ENCODE data around the gene FGF12. TPM values are rescaled to one million over a fixed set of nuclear protein-coding genes. Genes with fewer than 3 reads are reported as not detected.

Gene FGF12
- total and polyA plus RNA-seq, 11 donors, result 21.8 to 420 (median 265) TPM

GRCh38 chr3:192339214-192339613 lies 388.1 kb downstream of the FGF12 start:
- ATAC-seq, result peak in 1 of 4 donors; percentile 31

GRCh38 chr3:192336286-192336685 lies 391.1 kb downstream of the FGF12 start:
- TF ChIP-seq CTCF (IDR thresholded peaks at IDR 0.05) (peak in 2 of 12 donors; percentile 8 to 12), POLR2A (IDR thresholded peaks at IDR 0.05) (no peak)
- 71 to 84% (median 79%) methylated on average over 5 of the region's 5 CpGs for WGBS, 4 donors
- no peak for ATAC-seq

More at GRCh38 chr3:192339214-192339613, 388.1 kb downstream of the FGF12 start:
- intact Hi-C loops (cut with DNase I), result loop anchor here in 1 of 10 donors (10.0 kb wide), 1 partner anchor 194 kb away; no protein-coding TSS in a partner anchor
- Histone ChIP-seq H3K27ac (no peak overlapping the region), H3K4me3 (no peak overlapping the region), H3K27me3 (no peaks in the 10 kb centered on the region), H3K4me1 (peaks cover 0 to 12% (median 3%) of the 10 kb centered on the region in 12 donors), H3K36me3 (no peaks in the 10 kb centered on the region), H3K9me3 (no peaks in the 10 kb centered on the region)
- 27 to 43% (median 35%) methylated on average over 2 of the region's 2 CpGs for WGBS, 4 donors
- TF ChIP-seq POLR2A (IDR thresholded peaks at IDR 0.05) (no peak), CTCF (IDR thresholded peaks at IDR 0.05) (no peak)
- DNase-seq, result no peak

GRCh38 chr3:192332386-192333291 lies 394.7 kb downstream of the FGF12 start:
- TF ChIP-seq CTCF (IDR thresholded peaks at IDR 0.05) (no peak), POLR2A (IDR thresholded peaks at IDR 0.05) (no peak)
- Histone ChIP-seq H3K4me3 (peak overlapping the region in 7 of 12 donors; percentile 24 to 47 (median 36)), H3K4me1 (peaks cover 0 to 5% (median 0%) of the 10 kb centered on the region in 12 donors), H3K36me3 (peaks cover 0 to 3% (median 0%) of the 10 kb centered on the region in 9 donors), H3K9me3 (no peaks in the 10 kb centered on the region), H3K27ac (peak overlapping the region in 3 of 12 donors; percentile 22 to 47 (median 23)), H3K27me3 (no peaks in the 10 kb centered on the region)
- 67 to 81% (median 72%) methylated on average over 6 of the region's 6 CpGs for WGBS, 4 donors
- ATAC-seq, result no peak
- intact Hi-C loops (cut with DNase I), result loop anchor here in 1 of 10 donors (10.0 kb wide), 1 partner anchor 188 kb away; no protein-coding TSS in a partner anchor
- DNase-seq, result no peak

More at GRCh38 chr3:192336286-192336685, 391.1 kb downstream of the FGF12 start:
- no peaks in the 10 kb centered on the region for H3K27me3 ChIP-seq
- no peak overlapping the region for H3K27ac ChIP-seq
- no peak overlapping the region for H3K4me3 ChIP-seq
- peaks cover 0 to 16% (median 3%) of the 10 kb centered on the region in 12 donors for H3K4me1 ChIP-seq
- intact Hi-C loops (cut with DNase I), result loop anchor here in 1 of 10 donors (10.0 kb wide), 1 partner anchor 191 kb away; no protein-coding TSS in a partner anchor
- DNase-seq, result no peak
- H3K36me3 ChIP-seq, result peaks cover 0 to 3% (median 0%) of the 10 kb centered on the region in 9 donors
- no peaks in the 10 kb centered on the region for H3K9me3 ChIP-seq
